GM12874 (cell line): Measurements from ENCODE around the gene GRSF1.

Experiments used
- TF ChIP-seq, protein P1 (sequence below): IDR thresholded peaks from 2 replicates; pipeline ENCODE4 v1.5.1; 2011; ENCODE audit warnings: low read depth, mild to moderate bottlenecking, control low read depth, low read length, moderate library complexity; ENCODE audit not compliant: insufficient read depth

GRSF1 gene

DNA sequence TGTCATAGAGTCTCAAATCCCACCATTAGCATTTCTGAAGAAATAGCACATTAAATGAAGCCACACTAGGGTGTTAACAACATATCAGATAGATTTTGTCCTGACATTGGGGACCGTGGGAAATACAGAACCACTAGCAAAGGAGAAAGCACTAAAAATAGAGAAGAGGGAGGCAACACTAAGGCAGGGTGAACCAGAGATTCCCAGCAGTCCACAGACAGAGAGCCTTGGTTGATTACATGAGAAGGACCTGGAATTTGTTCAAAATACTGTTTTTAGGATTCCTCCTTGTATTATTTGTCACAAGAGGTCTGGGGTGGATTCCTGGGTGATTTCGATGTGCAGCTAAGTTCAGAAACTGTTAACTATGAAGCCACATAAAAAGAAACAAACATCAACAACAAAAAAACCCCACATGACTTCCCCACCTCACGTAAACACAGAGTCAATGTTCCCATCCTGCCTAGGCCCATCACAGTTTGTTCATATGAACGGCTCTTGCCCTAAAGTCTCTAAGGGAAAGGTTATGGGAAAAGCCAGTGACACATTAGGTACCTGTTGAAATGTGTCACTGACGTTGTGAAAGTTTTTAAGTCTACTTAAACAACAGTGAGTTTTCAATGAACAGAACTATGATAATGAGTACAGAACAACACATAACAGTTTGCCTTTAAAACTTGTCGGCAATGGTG is 23.6 kb upstream of the GRSF1 start:
- TF ChIP-seq, protein P1, sequence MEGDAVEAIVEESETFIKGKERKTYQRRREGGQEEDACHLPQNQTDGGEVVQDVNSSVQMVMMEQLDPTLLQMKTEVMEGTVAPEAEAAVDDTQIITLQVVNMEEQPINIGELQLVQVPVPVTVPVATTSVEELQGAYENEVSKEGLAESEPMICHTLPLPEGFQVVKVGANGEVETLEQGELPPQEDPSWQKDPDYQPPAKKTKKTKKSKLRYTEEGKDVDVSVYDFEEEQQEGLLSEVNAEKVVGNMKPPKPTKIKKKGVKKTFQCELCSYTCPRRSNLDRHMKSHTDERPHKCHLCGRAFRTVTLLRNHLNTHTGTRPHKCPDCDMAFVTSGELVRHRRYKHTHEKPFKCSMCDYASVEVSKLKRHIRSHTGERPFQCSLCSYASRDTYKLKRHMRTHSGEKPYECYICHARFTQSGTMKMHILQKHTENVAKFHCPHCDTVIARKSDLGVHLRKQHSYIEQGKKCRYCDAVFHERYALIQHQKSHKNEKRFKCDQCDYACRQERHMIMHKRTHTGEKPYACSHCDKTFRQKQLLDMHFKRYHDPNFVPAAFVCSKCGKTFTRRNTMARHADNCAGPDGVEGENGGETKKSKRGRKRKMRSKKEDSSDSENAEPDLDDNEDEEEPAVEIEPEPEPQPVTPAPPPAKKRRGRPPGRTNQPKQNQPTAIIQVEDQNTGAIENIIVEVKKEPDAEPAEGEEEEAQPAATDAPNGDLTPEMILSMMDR: no peak

DNA sequence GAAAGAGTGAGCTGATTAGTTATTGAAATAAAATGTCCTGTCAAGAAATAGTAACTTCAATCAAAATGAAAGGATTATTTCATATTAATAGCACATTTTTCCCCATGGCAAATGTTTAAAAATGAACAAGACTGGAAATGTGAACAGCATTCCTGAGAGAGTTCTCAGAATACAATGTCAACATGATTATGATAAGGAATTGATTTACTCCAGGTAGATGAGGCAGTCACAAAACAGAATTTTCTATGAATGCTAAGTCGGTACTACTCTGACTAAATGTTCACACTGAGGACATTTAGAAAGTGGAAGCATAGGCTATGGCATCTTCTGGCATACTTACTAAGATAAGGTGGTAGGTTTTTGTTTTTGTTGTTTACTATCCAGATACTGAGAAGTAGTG is 19.4 kb upstream of the GRSF1 start:
- TF ChIP-seq, protein P1: no peak

- TF ChIP-seq, protein P1: no peak
Observed at GRCh38 chr4:70858454-70858853, 18.8 kb upstream of the GRSF1 start.

GRCh38 chr4:70855464-70855863 is 15.8 kb upstream of the GRSF1 start:
- TF ChIP-seq, protein P1: no peak

DNA sequence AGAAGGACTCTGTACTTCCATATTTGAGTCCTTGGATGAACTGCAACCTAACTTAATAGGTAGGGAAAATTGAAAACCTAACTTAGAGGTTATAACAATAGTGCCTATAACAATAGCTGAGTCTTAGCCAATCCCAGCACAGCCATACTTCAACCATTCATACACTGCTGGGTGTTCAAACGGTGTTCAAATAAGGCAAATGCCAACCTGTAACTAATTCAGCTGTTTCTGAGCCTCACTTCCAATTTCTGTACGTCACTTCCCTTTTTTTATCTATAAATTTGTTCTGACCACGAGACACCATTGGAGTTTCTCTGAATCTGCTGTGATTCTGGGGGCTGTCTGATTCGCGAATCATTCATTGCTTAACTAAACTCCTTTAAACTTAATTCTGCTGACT is 9.6 kb upstream of the GRSF1 start:
- TF ChIP-seq, protein P1: no peak

DNA sequence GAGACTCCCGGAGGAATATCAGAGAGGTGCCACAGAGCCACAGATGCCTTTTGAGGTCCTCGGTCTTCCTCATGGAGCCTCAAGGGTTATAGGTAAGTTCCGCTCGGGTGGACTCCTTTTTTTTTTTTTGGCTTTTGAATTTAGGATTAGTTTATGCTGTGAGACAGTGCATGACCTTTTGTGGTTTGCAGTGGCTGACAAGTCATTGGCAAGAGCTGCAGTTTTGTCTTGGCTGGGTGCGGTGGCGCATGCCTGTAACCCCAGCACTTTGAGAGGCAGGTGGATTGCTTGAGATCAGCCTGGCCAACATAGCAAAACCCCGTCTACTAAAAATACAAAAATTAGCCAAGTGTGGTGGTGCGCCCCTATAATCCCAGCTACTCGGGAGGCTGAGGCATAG is 4.5 kb upstream of the GRSF1 start:
- TF ChIP-seq, protein P1: no peak

GRCh38 chr4:70842761-70843435 is 3.2 kb upstream of the GRSF1 start:
- TF ChIP-seq, protein P1: no peak
